Measurements from ENCODE around the gene DCLRE1C. TPM values are rescaled to one million over a fixed set of nuclear protein-coding genes. Genes with fewer than 3 reads are reported as not detected.

Gene DCLRE1C
- total and polyA plus RNA-seq, 9 of the 15 experiments (the other 6 are each of a cell fraction or from before 2014, with no cell fraction given): 8.8 to 22.2 (median 13.9) TPM

DNA sequence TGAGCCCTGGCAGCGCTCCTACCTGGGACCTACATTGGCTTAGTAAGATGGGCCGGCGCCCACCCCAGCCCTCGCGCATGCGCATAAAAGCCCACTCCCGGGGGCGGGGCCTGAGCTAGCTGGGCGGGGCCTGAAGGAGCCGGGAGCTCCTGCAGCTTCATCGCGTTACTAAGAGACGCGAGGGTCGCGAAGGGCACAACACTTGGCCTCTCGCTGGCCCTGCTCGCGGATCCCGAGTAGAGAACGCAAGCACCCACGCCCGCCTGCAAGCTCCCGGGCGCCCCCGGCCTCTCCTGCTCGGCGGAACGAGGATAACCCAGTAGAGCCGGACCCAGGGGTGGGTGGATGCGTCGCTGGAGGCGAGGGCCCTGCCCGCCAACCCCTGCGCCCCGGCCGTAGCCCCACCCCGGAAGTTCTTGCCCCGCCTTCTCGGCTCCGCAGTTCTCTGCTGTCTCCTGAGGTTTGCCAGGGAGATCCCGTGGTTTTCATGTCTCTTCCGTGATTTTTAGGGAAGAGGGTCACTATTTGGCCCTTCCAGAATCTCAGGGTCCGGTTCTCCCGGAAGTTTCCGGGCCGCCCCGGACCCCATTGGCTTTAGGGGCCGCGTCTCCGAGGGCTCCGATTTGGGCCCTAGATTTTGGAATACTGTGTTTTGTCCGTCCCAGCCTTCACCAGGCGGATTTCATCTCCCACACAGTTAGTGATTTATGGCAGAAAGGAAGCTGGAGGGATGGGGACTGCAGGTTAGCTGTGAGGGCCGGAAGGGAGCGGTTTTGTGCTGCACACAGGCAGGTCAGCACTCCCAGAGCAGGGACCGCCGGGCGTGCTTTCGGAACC is 5.5 kb upstream of the DCLRE1C start, which contains the start of gene MEIG1 (continued):
- TF ChIP-seq PCBP1 (IDR thresholded peaks at IDR 0.05; ENCODE audit: low read depth, low read length, poor library complexity, severe bottlenecking): no peak
- TF ChIP-seq SIN3A (IDR thresholded peaks at IDR 0.05; ENCODE audit: borderline replicate concordance in 2 of 2, control insufficient read depth in 1 of 2, low read depth in 2 of 2, low read length in 2 of 2): peak; percentile 17 to 31; a peak in 2 of 4 replicates
- TF ChIP-seq HNRNPLL (IDR thresholded peaks at IDR 0.05; ENCODE audit: low read depth, low read length, poor library complexity, severe bottlenecking): peak; percentile 67
- TF ChIP-seq MTA1 (IDR thresholded peaks at IDR 0.05; ENCODE audit: borderline replicate concordance): no peak
- TF ChIP-seq TGIF2 (CRISPR knock-in tag; IDR thresholded peaks at IDR 0.05): no peak
- TF ChIP-seq, protein P1, sequence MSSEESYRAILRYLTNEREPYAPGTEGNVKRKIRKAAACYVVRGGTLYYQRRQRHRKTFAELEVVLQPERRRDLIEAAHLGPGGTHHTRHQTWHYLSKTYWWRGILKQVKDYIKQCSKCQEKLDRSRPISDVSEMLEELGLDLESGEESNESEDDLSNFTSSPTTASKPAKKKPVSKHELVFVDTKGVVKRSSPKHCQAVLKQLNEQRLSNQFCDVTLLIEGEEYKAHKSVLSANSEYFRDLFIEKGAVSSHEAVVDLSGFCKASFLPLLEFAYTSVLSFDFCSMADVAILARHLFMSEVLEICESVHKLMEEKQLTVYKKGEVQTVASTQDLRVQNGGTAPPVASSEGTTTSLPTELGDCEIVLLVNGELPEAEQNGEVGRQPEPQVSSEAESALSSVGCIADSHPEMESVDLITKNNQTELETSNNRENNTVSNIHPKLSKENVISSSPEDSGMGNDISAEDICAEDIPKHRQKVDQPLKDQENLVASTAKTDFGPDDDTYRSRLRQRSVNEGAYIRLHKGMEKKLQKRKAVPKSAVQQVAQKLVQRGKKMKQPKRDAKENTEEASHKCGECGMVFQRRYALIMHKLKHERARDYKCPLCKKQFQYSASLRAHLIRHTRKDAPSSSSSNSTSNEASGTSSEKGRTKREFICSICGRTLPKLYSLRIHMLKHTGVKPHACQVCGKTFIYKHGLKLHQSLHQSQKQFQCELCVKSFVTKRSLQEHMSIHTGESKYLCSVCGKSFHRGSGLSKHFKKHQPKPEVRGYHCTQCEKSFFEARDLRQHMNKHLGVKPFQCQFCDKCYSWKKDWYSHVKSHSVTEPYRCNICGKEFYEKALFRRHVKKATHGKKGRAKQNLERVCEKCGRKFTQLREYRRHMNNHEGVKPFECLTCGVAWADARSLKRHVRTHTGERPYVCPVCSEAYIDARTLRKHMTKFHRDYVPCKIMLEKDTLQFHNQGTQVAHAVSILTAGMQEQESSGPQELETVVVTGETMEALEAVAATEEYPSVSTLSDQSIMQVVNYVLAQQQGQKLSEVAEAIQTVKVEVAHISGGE (CRISPR knock-in tag; IDR thresholded peaks at IDR 0.05): peak; percentile 93 to 99 (median 97); a peak in 5 of 6 replicates
- no peak for TF ChIP-seq ZNF766 (CRISPR knock-in tag; conservative IDR thresholded peaks at IDR 0.05)
- TF ChIP-seq TARDBP (IDR thresholded peaks at IDR 0.05): peak; percentile 45
- peak; percentile 80 for TF ChIP-seq RBFOX2 (IDR thresholded peaks at IDR 0.05; ENCODE audit: low read depth, low read length)
- TF ChIP-seq SRSF9 (IDR thresholded peaks at IDR 0.05; ENCODE audit: borderline replicate concordance, low read depth, low read length): no peak
- TF ChIP-seq BCOR (IDR thresholded peaks at IDR 0.05): no peak
- TF ChIP-seq THAP7 (CRISPR knock-in tag; IDR thresholded peaks at IDR 0.05): 0 out of 2 replicates have a peak, but pooled peaks have one; percentile 87
- TF ChIP-seq ZNF57 (CRISPR knock-in tag; IDR thresholded peaks at IDR 0.05): no peak
- TF ChIP-seq ZNF217 (CRISPR knock-in tag; IDR thresholded peaks at IDR 0.05): no peak
- TF ChIP-seq ASH1L (IDR thresholded peaks at IDR 0.05; ENCODE audit: borderline replicate concordance, low read depth, partially characterized antibody): no peak
- no peak for TF ChIP-seq TEAD1 (CRISPR knock-in tag; IDR thresholded peaks at IDR 0.05)
- no peak; the same call in 1 of the 2 replicates for TF ChIP-seq SMAD4 (CRISPR knock-in tag; conservative IDR thresholded peaks at IDR 0.05)
- TF ChIP-seq HDAC8 (tag; IDR thresholded peaks at IDR 0.05): peak; percentile 77; the same call in 1 of the 2 replicates
- no peak for TF ChIP-seq RAD51 (IDR thresholded peaks at IDR 0.05; ENCODE audit: borderline replicate concordance, low read depth)
- no peak for TF ChIP-seq ZBTB12 (CRISPR knock-in tag; IDR thresholded peaks at IDR 0.05)
- no peak for TF ChIP-seq DACH1 (IDR thresholded peaks at IDR 0.05; ENCODE audit: partially characterized antibody)
- TF ChIP-seq TAF9B (IDR thresholded peaks at IDR 0.05; ENCODE audit: partially characterized antibody): peak; percentile 88
- no peak for TF ChIP-seq U2AF1 (optimal IDR thresholded peaks at IDR 0.05; ENCODE audit: low read depth, low read length)
